ENCODE results near the gene MAGI2.

MAGI2 gene

DNA sequence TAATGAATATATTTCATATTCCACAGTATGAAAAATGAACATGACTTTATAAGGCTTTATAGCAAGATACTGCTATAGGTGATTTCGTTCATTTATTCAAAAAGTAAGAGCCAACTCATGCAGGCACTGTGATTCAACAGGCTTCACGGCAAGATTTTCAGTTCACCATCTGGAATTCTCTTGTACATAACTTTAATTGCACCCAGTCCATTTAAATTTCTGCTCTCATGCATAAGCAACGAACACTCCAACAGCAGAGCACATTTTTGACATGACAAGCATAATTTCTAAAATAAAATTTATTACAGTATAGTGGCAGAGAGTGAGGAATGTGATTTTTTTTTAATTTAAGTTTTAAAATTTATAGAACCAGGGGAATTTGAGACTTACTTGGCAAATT lies 1218.8 kb downstream of the MAGI2 start:
- Mint-ChIP-seq H3K4me1 (ENCODE audit: low read depth) (no peaks in the 10 kb centered on the region), H3K4me3 (no peak overlapping the region), H3K27ac (no peak overlapping the region), H3K36me3 (ENCODE audit: low read depth) (no peaks in the 10 kb centered on the region), H3K27me3 (no peaks in the 10 kb centered on the region), H3K9me3 (peaks cover 51% of the 10 kb centered on the region)
- intact Hi-C loops (cut with micrococcal nuclease) = no loop called here

DNA sequence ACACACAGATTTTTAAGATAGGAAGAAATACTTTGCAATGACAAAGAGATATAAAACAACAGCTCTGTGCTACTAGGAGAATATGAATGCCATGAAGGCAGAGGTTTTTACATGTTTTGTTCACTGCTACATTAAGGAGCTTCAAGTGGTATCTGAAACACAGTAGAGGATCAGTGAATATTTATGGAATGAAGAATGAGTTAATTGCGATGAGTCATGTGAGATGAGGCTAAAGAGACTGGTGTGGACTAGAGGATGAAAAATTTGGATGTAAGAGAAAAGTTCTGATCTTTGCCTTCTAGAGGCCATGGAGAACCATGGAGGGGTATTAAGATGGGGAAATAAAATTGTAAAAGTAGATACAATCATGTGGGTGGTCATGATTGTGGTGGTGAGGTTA lies 1220.7 kb downstream of the MAGI2 start:
- intact Hi-C loops (cut with micrococcal nuclease) = no loop called here
- peaks cover 35% of the 10 kb centered on the region for H3K9me3 Mint-ChIP-seq

DNA sequence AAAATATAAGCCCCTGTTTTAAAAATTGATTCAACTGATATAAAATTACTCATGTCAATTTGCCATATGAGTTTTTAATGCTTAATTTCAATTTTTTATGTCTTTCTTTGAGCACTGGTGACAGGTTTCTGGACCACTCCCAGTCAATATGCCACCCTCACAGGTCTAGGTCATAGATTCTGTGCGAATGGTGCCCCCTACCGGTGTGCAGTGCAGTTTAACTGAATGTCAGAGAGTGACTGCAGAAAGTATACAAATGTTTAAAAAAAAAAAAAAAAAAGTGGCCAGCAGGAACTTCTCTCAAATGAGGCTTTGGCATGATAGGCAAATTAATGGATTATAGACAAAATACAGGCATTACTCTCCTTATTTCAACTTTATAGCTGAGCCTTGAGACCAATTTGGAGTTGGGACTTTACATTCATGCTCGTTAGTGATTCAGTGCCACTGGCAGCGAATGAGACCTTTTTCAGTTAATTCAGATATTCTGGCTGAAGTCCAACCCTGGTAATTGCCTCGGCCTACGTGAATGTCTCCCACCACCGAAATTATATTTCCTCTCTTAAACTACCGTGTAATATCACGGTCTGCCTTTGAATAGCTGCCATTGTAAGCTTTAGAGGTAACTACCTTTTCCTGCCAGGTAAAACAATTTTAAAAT lies 1227.3 kb downstream of the MAGI2 start:
- no peaks in the 10 kb centered on the region for H3K27me3 Mint-ChIP-seq
- H3K4me1 Mint-ChIP-seq (ENCODE audit: low read depth) = no peaks in the 10 kb centered on the region
- H3K27ac Mint-ChIP-seq = no peak overlapping the region
- no peak overlapping the region for H3K4me3 Mint-ChIP-seq
- no peaks in the 10 kb centered on the region for H3K9me3 Mint-ChIP-seq
- intact Hi-C loops (cut with micrococcal nuclease) = no loop called here
- H3K36me3 Mint-ChIP-seq (ENCODE audit: low read depth) = no peaks in the 10 kb centered on the region

More for the DNA sequence above, 1220.7 kb downstream of the MAGI2 start:
- H3K4me1 Mint-ChIP-seq (ENCODE audit: low read depth) = no peaks in the 10 kb centered on the region
- H3K4me3 Mint-ChIP-seq = no peak overlapping the region
- no peaks in the 10 kb centered on the region for H3K27me3 Mint-ChIP-seq
- H3K27ac Mint-ChIP-seq = no peak overlapping the region
- no peaks in the 10 kb centered on the region for H3K36me3 Mint-ChIP-seq (ENCODE audit: low read depth)

DNA sequence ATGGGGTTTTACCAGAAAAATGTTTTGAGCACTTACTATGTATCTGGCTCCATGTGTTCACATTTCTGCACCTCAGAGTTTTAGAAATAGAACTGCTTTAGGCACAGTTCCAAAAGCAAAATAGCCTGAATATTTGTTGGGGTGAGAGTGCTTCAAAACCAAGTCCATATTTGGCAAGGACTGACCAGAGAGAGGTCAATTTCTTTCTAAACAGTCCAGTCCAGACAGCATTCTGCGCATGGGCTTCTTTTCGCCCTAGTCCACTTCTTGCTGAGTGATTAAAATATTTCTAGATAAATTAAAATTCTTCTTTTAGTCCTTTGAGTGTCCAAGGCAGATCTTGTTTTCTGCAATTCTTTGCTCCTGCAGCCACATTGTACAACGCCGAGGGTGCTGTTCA lies 1227.9 kb downstream of the MAGI2 start:
- no peak overlapping the region for H3K4me3 Mint-ChIP-seq
- intact Hi-C loops (cut with micrococcal nuclease) = no loop called here
- no peaks in the 10 kb centered on the region for H3K27me3 Mint-ChIP-seq
- no peaks in the 10 kb centered on the region for H3K36me3 Mint-ChIP-seq (ENCODE audit: low read depth)
- no peak overlapping the region for H3K27ac Mint-ChIP-seq
- H3K9me3 Mint-ChIP-seq = no peaks in the 10 kb centered on the region
- no peaks in the 10 kb centered on the region for H3K4me1 Mint-ChIP-seq (ENCODE audit: low read depth)

DNA sequence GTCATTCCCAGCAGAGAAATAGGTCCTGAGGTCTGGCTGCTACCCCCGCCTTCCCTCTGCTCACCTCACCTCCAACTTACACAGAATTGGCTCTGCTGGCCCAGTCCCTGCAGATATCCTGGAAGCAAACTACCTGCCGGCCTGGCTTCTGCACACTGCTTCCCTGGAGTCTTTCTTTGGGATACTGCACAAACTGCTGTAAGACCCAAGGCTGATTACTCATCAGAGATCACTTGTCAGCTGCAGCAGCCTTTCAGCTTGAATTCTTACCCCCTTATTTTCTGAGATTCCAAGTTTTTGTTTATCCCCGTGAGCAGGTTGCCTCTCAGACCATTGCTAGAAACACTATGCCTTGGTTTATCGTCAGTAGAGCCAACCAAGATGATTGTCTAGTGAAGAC lies 1228.5 kb downstream of the MAGI2 start:
- Mint-ChIP-seq H3K4me3 (no peak overlapping the region), H3K36me3 (ENCODE audit: low read depth) (no peaks in the 10 kb centered on the region), H3K27me3 (no peaks in the 10 kb centered on the region), H3K4me1 (ENCODE audit: low read depth) (no peaks in the 10 kb centered on the region), H3K9me3 (peaks cover under 1% of the 10 kb centered on the region), H3K27ac (no peak overlapping the region)
- intact Hi-C loops (cut with micrococcal nuclease) = no loop called here

DNA sequence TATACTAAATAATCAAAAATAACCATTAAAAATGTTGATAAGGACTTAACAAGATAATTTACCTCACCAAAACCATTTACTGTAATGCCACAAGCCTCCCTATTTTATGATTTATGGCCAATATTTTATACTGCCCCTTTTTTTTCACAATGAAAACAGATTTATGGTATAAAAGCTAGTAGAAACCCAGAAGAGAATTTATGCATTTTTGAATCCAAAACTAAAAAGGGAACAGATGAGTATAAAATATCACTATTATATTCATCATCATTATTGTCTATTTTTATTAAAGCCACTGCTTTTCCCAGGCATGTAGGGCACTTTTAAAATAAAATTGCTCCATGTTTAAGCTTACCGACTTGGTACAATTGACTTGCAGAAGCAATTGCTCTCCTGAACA lies 1229.9 kb downstream of the MAGI2 start:
- intact Hi-C loops (cut with micrococcal nuclease) = no loop called here
- Mint-ChIP-seq H3K9me3 (peaks cover 10% of the 10 kb centered on the region), H3K4me3 (no peak overlapping the region)

DNA sequence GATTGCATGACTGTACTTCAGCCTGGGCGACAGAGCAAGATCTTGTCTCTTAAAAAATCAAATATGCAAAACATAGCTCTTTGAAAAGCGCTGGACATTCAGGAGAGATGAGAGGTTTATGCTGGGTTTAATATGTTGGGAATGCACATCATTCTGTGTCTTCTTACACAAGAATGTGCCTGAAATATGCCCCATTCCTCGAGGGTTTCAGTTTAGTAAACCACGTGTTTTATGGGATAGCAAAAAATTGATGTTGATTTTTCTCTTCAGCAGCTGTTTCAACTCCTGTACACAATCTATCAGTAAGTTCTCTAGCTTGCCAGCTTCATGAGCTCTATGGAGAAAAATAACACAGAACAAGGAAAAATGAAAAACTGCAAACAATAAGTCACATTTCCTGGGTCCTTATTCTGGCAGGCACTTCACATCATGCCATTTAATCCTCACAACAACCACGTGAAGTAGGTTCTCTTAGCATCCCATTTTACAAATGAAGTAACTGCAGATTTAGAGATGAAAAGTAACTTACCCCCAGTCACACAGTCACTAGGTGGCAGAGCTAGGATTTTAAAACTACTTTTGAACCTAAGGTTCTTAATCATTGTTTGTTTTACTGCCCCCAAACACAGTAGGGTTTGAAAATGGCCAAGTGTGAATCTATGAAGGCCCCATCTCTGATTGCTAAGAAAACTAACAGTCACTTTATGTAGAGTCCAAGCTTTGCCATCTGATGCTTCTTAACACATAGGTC lies 1231.3 kb downstream of the MAGI2 start:
- Mint-ChIP-seq H3K27ac (no peak overlapping the region), H3K27me3 (no peaks in the 10 kb centered on the region), H3K36me3 (ENCODE audit: low read depth) (no peaks in the 10 kb centered on the region), H3K9me3 (peaks cover 10% of the 10 kb centered on the region), H3K4me1 (ENCODE audit: low read depth) (no peaks in the 10 kb centered on the region), H3K4me3 (no peak overlapping the region)
- intact Hi-C loops (cut with micrococcal nuclease) = no loop called here

More for the DNA sequence above, 1229.9 kb downstream of the MAGI2 start:
- Mint-ChIP-seq H3K36me3 (ENCODE audit: low read depth) (no peaks in the 10 kb centered on the region), H3K4me1 (ENCODE audit: low read depth) (no peaks in the 10 kb centered on the region), H3K27ac (no peak overlapping the region), H3K27me3 (no peaks in the 10 kb centered on the region)

DNA sequence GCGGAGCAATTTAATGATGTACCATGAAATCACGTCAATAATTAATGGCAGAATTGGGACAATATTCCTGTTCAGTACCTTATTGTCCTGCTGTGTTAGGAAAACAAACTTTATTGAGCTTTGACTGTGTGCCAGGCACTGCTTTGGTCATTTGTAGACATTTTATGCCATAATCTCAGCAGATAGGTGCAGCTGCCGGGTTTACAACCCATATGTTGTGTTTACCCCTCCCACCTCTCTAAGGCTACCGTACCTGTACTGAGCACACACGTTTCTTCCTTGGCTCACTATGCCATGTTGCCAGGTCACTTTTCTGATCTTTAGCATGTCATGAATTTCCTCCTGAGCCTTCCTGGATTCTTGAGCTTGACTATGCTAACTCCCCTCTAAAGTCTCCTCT lies 1232.7 kb downstream of the MAGI2 start:
- Mint-ChIP-seq H3K4me1 (ENCODE audit: low read depth) (no peaks in the 10 kb centered on the region), H3K36me3 (ENCODE audit: low read depth) (no peaks in the 10 kb centered on the region), H3K4me3 (no peak overlapping the region), H3K27me3 (no peaks in the 10 kb centered on the region), H3K27ac (no peak overlapping the region), H3K9me3 (peaks cover 18% of the 10 kb centered on the region)
- intact Hi-C loops (cut with micrococcal nuclease) = no loop called here

DNA sequence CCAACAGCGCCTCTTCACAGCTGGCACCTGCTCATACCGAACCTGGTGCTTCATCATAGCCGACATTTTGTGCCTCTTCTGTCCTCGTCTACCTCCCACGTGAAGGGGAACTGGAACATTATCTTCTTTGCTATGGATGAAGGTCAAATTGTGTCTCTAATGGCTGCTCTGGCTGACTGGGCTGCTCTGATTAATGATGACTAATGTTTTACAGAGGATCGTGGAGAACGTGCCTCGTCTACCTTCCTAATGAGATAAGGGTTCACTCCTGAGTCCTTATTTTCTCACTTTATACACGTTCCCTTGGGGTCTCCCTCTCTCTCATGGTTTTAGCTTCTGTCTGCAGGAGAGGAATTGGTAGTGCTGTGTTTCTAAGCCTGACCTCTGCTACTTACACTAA lies 1234.6 kb downstream of the MAGI2 start:
- Mint-ChIP-seq H3K4me3 (no peak overlapping the region), H3K4me1 (ENCODE audit: low read depth) (no peaks in the 10 kb centered on the region), H3K36me3 (ENCODE audit: low read depth) (no peaks in the 10 kb centered on the region), H3K9me3 (peaks cover 18% of the 10 kb centered on the region), H3K27me3 (no peaks in the 10 kb centered on the region), H3K27ac (no peak overlapping the region)
- intact Hi-C loops (cut with micrococcal nuclease) = no loop called here

DNA sequence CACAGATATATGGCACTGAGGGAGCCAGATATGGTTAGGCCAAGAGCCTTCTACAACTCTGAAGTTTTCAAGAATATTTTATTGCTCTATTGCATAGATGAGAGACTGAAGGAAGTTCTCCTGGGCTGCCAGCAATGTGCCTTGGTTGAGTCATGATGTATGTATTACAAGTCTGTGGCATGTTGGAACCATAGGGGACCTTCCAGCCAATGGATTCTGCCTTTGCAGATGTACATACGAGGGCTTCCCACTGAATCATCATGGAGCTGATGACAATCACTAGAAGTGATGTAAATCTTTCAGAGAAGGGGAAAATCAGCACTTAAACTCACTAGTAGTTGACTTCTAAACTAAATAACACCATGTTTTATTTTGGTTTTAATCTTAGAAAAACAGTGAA lies 1235.4 kb downstream of the MAGI2 start:
- no peaks in the 10 kb centered on the region for H3K27me3 Mint-ChIP-seq
- no peaks in the 10 kb centered on the region for H3K36me3 Mint-ChIP-seq (ENCODE audit: low read depth)
- H3K9me3 Mint-ChIP-seq = peaks cover 18% of the 10 kb centered on the region
- intact Hi-C loops (cut with micrococcal nuclease) = no loop called here
- H3K27ac Mint-ChIP-seq = no peak overlapping the region
- no peaks in the 10 kb centered on the region for H3K4me1 Mint-ChIP-seq (ENCODE audit: low read depth)
- no peak overlapping the region for H3K4me3 Mint-ChIP-seq

DNA sequence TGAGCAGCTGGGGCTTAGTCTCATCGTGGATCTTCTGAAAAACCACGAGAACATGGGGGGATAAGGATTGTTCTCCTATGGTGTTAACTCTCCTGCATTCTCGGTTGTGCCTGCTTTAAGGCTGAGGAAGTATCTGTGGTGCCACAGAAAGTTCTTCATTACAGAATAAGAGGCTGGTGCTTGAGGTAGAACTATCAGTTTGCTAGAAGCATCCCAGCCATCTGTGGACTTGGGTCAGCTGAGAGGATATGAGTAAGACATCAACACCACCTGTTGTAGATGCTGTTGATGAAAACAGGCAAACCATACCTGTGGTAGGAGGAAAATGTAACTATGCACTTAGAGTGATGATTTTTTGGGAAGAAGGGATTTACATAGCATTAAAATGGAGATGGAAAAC lies 1238.3 kb downstream of the MAGI2 start:
- no peak overlapping the region for H3K27ac Mint-ChIP-seq
- H3K36me3 Mint-ChIP-seq (ENCODE audit: low read depth) = no peaks in the 10 kb centered on the region
- H3K9me3 Mint-ChIP-seq = peaks cover 18% of the 10 kb centered on the region
- intact Hi-C loops (cut with micrococcal nuclease) = no loop called here
- H3K27me3 Mint-ChIP-seq = no peaks in the 10 kb centered on the region
- H3K4me3 Mint-ChIP-seq = no peak overlapping the region
- no peaks in the 10 kb centered on the region for H3K4me1 Mint-ChIP-seq (ENCODE audit: low read depth)

DNA sequence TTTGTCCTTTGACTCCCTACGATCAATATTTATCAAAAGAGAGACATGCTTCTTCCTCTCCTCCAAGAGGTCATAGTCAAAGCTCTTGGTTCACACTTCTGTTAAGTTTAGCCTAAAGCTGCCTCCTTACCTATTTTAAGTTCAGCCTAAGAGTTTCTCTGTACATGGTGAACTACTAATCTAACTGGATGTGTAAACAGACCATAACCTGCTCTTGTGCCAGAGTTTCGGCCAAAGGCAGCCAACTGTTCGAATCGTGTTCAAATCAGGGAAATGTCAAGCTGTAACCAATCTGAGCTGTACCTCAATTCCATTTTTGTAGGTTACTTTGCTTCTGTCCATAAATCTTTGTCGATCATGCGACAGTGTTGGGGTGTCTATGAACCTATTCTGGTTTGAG lies 1240.1 kb downstream of the MAGI2 start:
- Mint-ChIP-seq H3K4me1 (ENCODE audit: low read depth) (no peaks in the 10 kb centered on the region), H3K4me3 (no peak overlapping the region), H3K27me3 (no peaks in the 10 kb centered on the region), H3K27ac (no peak overlapping the region), H3K36me3 (ENCODE audit: low read depth) (no peaks in the 10 kb centered on the region), H3K9me3 (peaks cover 8% of the 10 kb centered on the region)
- intact Hi-C loops (cut with micrococcal nuclease) = no loop called here

DNA sequence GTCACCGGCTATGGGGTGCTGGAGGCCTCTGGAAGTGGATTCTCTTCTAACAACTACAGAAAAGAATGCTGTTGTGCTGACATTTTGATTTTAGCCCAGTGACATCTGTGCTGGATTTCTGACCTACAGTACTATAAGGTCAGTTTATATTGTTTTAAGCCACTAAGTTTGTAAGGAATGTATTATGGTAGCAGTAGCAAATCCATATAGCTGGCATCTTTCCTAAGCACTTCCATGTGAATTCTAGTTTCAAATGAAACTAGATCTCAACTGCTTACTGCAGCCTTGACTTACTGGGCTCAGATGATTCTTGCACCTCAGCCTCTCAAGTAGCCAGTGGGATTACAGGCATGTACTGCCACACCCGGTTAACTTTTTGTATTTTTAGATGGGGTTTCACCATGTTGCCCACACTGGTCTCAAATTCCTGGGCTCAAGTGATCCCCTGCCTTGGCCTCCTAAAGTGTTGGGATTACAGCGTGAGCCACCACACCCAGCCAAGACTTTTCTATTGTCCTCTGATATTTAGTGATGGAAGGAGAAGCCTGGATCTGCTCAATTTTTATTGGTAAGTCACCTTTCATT lies 1240.9 kb downstream of the MAGI2 start:
- peaks cover 8% of the 10 kb centered on the region for H3K9me3 Mint-ChIP-seq
- no peaks in the 10 kb centered on the region for H3K27me3 Mint-ChIP-seq
- intact Hi-C loops (cut with micrococcal nuclease) = no loop called here
- no peak overlapping the region for H3K27ac Mint-ChIP-seq
- no peaks in the 10 kb centered on the region for H3K36me3 Mint-ChIP-seq (ENCODE audit: low read depth)
- H3K4me3 Mint-ChIP-seq = no peak overlapping the region
- H3K4me1 Mint-ChIP-seq (ENCODE audit: low read depth) = no peaks in the 10 kb centered on the region

DNA sequence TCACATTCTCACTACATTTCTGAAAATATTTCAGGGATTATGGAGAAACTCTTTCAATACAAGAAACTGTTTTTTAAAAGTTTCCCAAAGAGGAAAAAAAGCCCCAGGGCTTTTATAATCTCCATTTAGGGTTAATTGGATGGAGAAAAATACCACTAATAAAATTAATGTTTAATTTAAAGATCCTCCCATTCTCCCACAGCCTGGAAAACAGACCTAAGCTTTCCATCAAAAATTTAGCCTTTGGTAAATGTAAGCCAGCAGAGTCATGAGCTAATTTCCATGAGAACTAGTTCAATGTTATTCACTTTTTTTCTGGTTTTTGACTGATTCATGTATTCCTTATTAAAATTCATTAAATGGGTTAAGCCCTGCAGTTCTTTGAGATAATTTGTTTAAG lies 1246.2 kb downstream of the MAGI2 start:
- intact Hi-C loops (cut with micrococcal nuclease) = no loop called here
- Mint-ChIP-seq H3K4me1 (ENCODE audit: low read depth) (no peaks in the 10 kb centered on the region), H3K9me3 (no peaks in the 10 kb centered on the region), H3K4me3 (no peak overlapping the region), H3K36me3 (ENCODE audit: low read depth) (no peaks in the 10 kb centered on the region), H3K27me3 (no peaks in the 10 kb centered on the region), H3K27ac (no peak overlapping the region)
